Astrocyte of the cerebellum (primary cell): ENCODE data around the gene NCK2.

Experiments
- DNase-seq: peaks from one replicate; pipeline ENCODE4 v3.0.0-alpha.2; 2011; ENCODE audit warnings: low read depth
- H3K4me3 ChIP-seq: 2 replicates; pipeline ENCODE4 v1.5.1; 2011; ENCODE audit warnings: mild to moderate bottlenecking, low read depth, low read length, moderate library complexity
- CTCF ChIP-seq: IDR thresholded peaks from 2 replicates; pipeline ENCODE4 v1.5.1; 2012; ENCODE audit warnings: low read length, low read depth, moderate library complexity, mild to moderate bottlenecking; ENCODE audit errors: missing control alignments
- in situ Hi-C: cut with HindIII; loops from 2 replicates; pipeline ENCODE4 v1.10.0; 2017; ENCODE audit warnings: low sequenced_read_pairs

Gene NCK2

GRCh38 chr2:105882341-105882740, 137.6 kb downstream of the NCK2 start:
- in situ Hi-C loops: no loop called here
- TF ChIP-seq CTCF: no peak
- no peak for DNase-seq
- H3K4me3 ChIP-seq: no peak overlapping the region

- DNase-seq: no peak
- in situ Hi-C loops: no loop called here
- no peak for TF ChIP-seq CTCF
- H3K4me3 ChIP-seq: no peak overlapping the region
These were observed 138.3 kb downstream of the NCK2 start for GRCh38 chr2:105882920-105883435.

GRCh38 chr2:105883911-105884694, 139.4 kb downstream of the NCK2 start:
- in situ Hi-C loops: no loop called here
- no peak for TF ChIP-seq CTCF
- H3K4me3 ChIP-seq: no peak overlapping the region
- no peak for DNase-seq

DNA sequence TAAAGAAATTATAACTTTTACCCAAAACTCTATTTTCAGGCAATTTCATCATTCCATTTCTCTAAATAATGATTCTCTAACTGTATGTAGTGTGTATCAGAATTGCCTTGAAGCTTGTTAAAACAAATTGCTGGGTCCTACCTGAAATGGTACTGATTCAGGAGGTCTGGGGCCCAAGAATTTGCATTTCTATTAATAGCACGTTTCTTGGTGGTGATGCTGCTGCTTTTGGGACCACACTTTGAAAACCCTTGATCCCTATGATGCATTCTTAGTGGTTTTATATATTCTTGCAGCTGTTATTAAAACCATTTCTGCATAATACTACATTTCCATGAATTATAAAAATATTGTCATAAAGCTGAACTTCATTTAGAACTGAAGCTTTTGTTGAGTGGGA, 140.7 kb downstream of the NCK2 start:
- no peak for TF ChIP-seq CTCF
- in situ Hi-C loops: no loop called here
- H3K4me3 ChIP-seq: no peak overlapping the region
- DNase-seq: no peak

GRCh38 chr2:105886029-105886454, 141.3 kb downstream of the NCK2 start:
- in situ Hi-C loops: no loop called here
- TF ChIP-seq CTCF: no peak
- H3K4me3 ChIP-seq: no peak overlapping the region
- no peak for DNase-seq

- no peak for DNase-seq
- in situ Hi-C loops: no loop called here
- TF ChIP-seq CTCF: no peak
- H3K4me3 ChIP-seq: no peak overlapping the region
These were observed 142.0 kb downstream of the NCK2 start for GRCh38 chr2:105886687-105887086.
